Activated gamma-delta T cell treated with anti-CD3 and anti-CD28 coated beads, Interleukin-2, amount 50 U/mL, for 16 hours (primary cell): ENCODE data around the gene SLC26A4.

ENCODE experiments used
- DNase-seq: peaks from one replicate; pipeline ENCODE4 v3.0.0-alpha.2; 2020; ENCODE audit warnings: low read depth

SLC26A4 gene

GRCh38 chr7:107661081-107661864 is 645 bp downstream of the SLC26A4 start:
- no peak for DNase-seq

DNA sequence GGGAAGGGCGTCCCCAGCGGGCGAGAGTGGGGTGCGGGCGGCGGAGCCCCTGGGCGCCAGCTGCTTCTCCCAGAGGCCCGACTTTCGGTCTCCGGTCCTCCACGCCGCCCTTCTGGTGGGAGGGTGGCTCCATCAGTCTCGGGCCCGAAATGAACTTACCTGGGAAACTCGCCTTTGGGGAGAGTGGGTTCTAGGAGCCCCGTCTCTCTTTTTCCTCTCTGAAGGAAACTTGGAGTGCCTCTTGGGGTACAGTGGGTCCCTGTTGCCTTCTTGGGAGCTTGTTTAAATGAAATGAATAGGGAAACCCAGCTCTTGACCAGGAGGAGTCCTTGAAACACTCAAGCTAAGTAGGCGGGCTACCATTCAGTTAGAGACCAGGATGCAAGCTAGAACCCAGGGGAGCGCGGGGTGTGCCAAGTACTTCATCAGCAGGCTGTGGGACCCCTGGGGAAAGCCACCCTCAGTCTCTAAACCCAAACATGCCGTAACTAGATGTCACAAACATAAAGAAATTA is 1.3 kb downstream of the SLC26A4 start:
- no peak for DNase-seq

DNA sequence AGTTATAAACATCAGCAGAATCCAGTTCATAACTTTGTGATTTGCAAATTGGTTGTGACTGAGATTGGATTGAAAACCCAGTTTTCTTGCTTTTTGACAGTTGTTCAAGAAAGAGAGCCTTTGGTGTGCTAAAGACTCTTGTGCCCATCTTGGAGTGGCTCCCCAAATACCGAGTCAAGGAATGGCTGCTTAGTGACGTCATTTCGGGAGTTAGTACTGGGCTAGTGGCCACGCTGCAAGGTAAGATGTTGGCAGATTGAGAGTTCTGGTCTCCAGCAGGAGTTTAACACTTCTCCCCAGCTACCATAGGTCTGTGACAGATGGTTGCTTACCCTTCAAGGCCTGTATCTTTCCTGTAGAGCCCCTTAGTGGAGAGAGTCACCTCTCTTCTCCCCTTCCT is 2.6 kb downstream of the SLC26A4 start:
- DNase-seq: no peak

- no peak for DNase-seq
These were observed 6.2 kb downstream of the SLC26A4 start for GRCh38 chr7:107666790-107667189.

- DNase-seq: no peak
These were observed 6.7 kb downstream of the SLC26A4 start for GRCh38 chr7:107667341-107667740.

- no peak for DNase-seq
These were observed 7.7 kb downstream of the SLC26A4 start for GRCh38 chr7:107668296-107668695.

- DNase-seq: no peak
These were observed 11.6 kb downstream of the SLC26A4 start for GRCh38 chr7:107672183-107672582.

- DNase-seq: no peak
These were observed 15.6 kb downstream of the SLC26A4 start for GRCh38 chr7:107676249-107676648.

DNA sequence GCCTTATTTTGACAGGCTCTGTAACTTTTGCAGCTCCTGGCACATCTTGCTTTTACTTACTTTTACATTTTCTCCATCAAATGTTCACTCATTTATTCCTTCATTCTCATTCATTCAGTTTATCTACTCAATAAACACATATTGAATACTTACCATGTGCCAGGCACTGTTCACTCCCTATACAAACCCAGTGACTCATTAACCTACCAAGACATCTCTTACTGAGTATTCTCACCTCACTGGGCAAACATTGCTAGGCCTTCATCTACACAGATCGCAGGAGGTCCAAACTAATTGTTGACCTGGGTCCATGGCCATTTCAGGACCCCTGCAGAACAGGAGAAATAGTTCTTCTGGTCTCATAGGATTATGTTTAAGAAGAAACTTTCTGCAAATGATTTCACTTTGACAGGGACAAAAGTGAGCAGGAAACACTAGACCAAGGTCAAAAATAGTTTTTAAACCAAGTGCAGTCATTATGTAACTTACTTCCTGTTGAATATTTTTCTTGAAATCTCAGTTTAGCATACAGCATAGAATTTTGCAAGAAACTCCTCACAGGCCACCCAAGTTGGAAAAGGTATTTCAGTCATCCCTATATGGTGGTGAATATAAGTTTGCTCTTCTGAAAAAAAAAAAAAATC is 17.6 kb downstream of the SLC26A4 start:
- DNase-seq: no peak

DNA sequence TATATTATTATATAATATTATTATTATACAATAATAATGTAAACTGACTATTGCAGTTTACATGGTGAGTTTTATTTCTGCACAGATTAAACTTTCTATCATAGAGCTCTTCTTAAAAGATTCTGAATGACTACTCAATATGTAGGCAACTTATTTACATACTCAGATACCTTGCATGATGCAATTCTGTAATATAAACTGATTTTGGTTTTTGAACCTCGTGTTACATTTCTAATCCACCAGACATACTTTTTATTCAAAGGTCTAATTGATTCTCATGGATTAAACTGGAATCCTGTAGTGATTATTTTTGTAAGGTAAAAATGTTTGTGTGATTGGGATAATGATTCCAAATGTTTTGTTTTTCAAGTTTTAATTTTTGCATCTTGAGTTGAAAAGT is 19.9 kb downstream of the SLC26A4 start:
- DNase-seq: no peak

DNA sequence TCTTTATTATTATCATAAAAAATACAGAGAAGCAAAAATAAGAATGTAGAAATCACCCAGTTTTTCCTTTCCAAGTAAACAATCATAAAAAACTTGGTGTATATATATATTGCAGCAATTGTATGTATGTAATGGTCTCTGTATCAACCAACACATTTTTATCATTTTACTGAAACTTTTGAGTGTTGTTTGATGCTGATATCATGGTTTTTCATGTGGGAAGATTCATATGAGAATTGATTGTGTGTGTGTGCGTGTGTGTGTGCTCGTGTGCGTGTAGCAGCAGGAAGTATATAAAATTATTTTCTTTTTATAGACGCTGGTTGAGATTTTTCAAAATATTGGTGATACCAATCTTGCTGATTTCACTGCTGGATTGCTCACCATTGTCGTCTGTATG is 22.3 kb downstream of the SLC26A4 start:
- DNase-seq: no peak

DNA sequence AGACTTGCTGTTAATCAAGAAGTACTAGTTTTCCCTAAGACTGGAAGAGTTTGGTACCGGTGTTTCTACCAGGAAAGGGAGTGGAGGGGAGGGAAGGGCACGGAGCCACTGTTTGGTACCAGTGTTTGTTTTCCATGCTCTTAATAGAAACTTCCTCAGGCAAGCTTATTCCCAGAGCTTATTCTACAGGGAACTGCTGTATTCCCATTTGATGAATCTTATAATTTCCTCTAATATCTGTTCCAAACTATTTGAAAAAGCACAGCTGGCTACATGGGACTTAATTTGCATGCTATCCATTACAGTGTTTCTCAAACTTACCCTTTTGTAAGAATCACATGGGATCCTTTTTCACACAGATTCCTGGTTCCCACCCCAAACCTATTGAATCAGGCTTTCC is 23.7 kb downstream of the SLC26A4 start:
- DNase-seq: no peak

DNA sequence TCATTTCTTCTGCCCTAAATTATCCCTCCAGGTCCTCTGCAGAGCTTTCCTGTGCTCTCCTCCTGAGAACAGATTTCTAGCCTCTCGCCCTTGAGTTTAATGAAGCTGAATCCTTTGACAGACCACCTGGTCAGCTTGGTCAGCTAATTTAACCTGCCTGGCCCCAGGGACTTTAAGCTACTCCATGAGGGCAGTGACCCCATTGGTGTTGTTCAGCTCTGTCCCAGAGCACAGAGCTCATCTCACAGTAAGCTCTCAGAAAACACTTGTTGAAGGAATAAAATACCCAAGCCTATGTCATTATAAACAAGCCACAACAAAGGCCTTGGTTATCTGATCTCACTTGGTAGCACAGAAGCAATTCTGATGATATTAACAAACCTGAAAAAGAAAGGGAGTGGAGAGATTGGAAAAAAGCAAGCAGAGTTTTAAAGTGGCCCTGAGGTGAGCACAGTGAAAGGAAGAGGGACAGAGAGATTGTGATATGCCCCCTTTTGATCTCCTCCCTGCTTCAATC is 24.4 kb downstream of the SLC26A4 start:
- DNase-seq: no peak

DNA sequence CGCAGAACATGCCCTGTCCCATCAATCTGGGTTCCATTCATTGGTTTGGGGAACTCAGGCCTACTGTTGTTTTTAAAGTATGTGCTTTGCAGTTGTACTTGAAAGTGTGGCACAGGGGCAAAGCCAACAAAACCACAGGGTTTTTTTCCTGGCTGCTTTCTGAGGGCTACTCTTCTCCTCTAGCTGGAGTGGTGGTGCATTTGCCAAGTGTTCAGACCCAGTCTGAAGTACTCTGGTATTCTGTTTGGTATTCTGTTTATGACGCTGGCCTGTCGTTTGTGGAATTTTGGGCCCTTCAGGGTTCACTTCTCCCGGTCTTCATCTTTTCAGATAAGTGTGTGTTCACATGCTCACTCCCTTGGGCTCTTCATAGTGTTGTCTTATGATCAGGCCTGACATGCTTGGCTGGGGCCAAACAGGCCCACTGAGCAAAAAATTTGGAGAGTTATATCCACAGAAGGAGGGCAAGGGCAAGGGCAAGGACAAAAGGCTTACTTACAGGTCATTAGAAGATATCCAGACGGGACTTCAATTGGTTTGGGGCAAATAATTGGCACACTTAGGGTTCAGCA is 26.3 kb downstream of the SLC26A4 start:
- no peak for DNase-seq

- no peak for DNase-seq
These were observed 27.0 kb downstream of the SLC26A4 start for GRCh38 chr7:107687656-107688055.

- no peak for DNase-seq
These were observed 28.9 kb downstream of the SLC26A4 start for GRCh38 chr7:107689553-107689952.

GRCh38 chr7:107690084-107690483 is 29.5 kb downstream of the SLC26A4 start:
- no peak for DNase-seq

DNA sequence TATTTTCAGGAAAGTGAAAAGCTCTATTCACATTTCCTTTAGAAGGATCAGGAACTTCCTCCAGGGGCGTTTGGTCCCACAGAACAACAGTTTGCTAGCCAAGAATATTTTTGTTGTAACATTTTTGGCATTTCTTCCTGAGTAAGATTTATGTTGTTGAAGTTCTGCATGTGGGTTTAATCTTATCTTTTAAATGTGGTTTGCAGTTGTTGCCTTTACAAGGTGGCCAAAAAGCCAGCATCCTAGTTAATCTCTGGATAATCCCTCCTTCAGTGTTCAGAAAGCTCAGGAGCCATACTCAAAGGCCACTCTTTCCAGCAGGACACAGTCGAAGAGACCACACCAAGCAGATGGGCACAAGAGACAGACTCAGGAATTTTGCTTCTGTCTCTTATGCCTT is 30.0 kb downstream of the SLC26A4 start:
- DNase-seq: no peak

GRCh38 chr7:107691716-107692115 is 31.1 kb downstream of the SLC26A4 start:
- no peak for DNase-seq

GRCh38 chr7:107692501-107692900 is 31.9 kb downstream of the SLC26A4 start:
- DNase-seq: no peak

DNA sequence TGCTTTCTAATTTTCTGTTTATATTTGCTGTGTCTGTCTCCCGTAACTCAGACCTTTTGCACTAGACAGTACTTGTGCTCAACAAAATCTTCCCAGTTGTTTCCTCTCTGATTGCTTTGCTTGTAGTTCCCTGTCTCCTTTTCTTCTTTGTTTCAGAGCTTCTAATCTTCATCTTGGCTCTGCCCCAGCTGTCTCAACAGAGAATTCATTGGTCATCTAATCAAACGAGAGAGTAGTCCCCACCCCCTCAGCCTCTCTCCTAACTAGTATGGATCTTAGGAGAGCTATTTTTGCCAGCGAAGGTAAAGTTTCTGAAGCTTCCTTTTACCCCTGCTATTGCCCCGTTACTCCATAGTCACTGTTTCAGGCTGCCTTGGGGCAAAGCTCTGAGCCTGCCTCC is 32.8 kb downstream of the SLC26A4 start:
- no peak for DNase-seq

DNA sequence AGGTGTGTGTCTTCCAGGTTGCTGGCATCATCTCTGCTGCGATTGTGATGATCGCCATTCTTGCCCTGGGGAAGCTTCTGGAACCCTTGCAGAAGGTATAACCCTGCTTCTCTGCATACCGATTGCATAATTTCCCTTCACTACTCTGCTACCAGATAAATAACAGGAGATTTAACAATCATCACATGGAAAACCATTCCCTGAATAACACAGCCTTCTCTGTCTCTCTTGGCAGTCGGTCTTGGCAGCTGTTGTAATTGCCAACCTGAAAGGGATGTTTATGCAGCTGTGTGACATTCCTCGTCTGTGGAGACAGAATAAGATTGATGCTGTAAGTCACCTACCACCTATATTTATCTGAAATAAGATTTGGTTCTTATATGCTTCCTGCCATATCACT is 33.8 kb downstream of the SLC26A4 start:
- no peak for DNase-seq

DNA sequence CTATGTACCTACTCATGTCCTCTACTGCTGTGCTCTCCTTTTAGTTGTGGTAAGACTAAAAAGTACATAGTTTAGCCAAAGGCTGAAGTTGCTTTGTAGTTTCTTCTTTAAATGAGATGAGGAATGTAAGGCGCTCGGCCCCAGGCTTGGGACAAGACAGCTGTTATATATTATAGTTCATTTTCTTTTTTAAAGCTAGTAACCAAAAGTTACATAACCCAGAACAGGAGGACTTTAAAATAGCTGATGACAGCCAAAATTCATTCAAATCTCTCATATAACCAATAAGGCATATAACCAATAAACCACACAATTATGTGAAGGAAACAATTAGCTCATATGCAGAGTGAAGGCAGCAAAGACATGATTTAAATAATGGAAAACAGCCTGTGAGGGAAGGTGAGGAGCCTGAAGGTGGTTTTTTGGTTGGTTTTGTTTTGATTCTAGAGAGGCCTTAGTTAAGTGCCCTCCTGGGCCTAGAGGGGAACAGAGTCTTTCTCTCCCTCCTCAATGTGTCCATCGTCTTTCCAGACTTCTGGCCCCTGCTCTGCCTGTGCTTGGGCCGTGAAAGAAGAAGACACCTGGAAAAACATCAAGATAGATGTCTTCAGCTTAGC is 35.8 kb downstream of the SLC26A4 start:
- no peak for DNase-seq
